Measurements from ENCODE around the gene IFI27.
A peak's percentile ranks its signal among the peaks of the same experiment; 100 is the strongest.

GRCh38 chr14:94129111-94129757 is 18.7 kb downstream of the IFI27 start, which contains the start of gene IFI27L2:
- TF ChIP-seq CTCF (IDR thresholded peaks at IDR 0.05; ENCODE audit: poor library complexity) (peak; percentile 39), EZH2 (IDR thresholded peaks at IDR 0.05; ENCODE audit: borderline replicate concordance) (no peak), EZH2phosphoT487 (IDR thresholded peaks at IDR 0.05; ENCODE audit: low read depth, severe bottlenecking, unreplicated experiment) (no peak)

Data from hepatocyte (in vitro differentiated cells).